Measurements from ENCODE around the gene PDE4D.

DNA sequence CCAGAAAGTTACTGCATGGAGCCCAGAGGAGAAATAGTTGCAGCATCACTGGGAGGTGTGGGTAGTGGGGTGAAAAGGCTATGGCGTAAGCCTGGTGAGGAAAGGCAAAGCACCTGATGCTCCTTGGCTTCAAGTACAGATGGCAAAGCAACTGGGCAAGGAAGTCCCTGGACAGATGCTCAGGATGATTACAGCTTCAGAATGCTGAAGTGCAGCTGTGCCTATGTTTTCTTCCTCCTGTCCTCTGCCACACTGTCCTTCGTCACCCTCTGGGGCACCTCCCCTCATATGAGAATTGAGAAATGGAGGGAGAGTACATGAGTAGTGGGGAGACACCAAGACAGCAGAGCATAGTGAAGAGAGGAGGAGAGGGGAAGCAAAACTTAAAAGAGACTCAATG lies 328.0 kb downstream of the PDE4D start:
- TF ChIP-seq PPARA (CRISPR knock-in tag; IDR thresholded peaks at IDR 0.05; ENCODE audit: borderline replicate concordance), result no peak
- no peak for TF ChIP-seq ZFP30 (CRISPR knock-in tag; IDR thresholded peaks at IDR 0.05)
- no peak for TF ChIP-seq BACH2 (CRISPR knock-in tag; IDR thresholded peaks at IDR 0.05; ENCODE audit: borderline replicate concordance)
- TF ChIP-seq, protein P1, sequence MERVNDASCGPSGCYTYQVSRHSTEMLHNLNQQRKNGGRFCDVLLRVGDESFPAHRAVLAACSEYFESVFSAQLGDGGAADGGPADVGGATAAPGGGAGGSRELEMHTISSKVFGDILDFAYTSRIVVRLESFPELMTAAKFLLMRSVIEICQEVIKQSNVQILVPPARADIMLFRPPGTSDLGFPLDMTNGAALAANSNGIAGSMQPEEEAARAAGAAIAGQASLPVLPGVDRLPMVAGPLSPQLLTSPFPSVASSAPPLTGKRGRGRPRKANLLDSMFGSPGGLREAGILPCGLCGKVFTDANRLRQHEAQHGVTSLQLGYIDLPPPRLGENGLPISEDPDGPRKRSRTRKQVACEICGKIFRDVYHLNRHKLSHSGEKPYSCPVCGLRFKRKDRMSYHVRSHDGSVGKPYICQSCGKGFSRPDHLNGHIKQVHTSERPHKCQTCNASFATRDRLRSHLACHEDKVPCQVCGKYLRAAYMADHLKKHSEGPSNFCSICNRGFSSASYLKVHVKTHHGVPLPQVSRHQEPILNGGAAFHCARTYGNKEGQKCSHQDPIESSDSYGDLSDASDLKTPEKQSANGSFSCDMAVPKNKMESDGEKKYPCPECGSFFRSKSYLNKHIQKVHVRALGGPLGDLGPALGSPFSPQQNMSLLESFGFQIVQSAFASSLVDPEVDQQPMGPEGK (CRISPR knock-in tag; IDR thresholded peaks at IDR 0.05; ENCODE audit: borderline replicate concordance), result no peak
- no peak for TF ChIP-seq ZNF70 (CRISPR knock-in tag; IDR thresholded peaks at IDR 0.05)
- TF ChIP-seq, protein P2, sequence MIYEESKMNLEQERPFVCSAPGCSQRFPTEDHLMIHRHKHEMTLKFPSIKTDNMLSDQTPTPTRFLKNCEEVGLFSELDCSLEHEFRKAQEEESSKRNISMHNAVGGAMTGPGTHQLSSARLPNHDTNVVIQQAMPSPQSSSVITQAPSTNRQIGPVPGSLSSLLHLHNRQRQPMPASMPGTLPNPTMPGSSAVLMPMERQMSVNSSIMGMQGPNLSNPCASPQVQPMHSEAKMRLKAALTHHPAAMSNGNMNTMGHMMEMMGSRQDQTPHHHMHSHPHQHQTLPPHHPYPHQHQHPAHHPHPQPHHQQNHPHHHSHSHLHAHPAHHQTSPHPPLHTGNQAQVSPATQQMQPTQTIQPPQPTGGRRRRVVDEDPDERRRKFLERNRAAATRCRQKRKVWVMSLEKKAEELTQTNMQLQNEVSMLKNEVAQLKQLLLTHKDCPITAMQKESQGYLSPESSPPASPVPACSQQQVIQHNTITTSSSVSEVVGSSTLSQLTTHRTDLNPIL (CRISPR knock-in tag; IDR thresholded peaks at IDR 0.05; ENCODE audit: low read depth), result no peak
- TF ChIP-seq SNAI2 (CRISPR knock-in tag; IDR thresholded peaks at IDR 0.05), result no peak
- TF ChIP-seq, protein P3, sequence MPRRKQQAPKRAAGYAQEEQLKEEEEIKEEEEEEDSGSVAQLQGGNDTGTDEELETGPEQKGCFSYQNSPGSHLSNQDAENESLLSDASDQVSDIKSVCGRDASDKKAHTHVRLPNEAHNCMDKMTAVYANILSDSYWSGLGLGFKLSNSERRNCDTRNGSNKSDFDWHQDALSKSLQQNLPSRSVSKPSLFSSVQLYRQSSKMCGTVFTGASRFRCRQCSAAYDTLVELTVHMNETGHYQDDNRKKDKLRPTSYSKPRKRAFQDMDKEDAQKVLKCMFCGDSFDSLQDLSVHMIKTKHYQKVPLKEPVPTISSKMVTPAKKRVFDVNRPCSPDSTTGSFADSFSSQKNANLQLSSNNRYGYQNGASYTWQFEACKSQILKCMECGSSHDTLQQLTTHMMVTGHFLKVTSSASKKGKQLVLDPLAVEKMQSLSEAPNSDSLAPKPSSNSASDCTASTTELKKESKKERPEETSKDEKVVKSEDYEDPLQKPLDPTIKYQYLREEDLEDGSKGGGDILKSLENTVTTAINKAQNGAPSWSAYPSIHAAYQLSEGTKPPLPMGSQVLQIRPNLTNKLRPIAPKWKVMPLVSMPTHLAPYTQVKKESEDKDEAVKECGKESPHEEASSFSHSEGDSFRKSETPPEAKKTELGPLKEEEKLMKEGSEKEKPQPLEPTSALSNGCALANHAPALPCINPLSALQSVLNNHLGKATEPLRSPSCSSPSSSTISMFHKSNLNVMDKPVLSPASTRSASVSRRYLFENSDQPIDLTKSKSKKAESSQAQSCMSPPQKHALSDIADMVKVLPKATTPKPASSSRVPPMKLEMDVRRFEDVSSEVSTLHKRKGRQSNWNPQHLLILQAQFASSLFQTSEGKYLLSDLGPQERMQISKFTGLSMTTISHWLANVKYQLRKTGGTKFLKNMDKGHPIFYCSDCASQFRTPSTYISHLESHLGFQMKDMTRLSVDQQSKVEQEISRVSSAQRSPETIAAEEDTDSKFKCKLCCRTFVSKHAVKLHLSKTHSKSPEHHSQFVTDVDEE (CRISPR knock-in tag; IDR thresholded peaks at IDR 0.05), result no peak

All from SK-N-SH treated with all-trans-retinoic acid at 6 μM for 48 hours (cell line).